PC-9 (cell line): ENCODE results near the gene SLC24A4.

Experiments used
- CTCF ChIP-seq: fragments of 200-600 bp; sonication (generic); conservative IDR thresholded peaks from 2 replicates; pipeline ENCODE4 v1.6.1; 2017; ENCODE audit warnings: mixed run types, antibody characterized with exemption, mild to moderate bottlenecking, moderate library complexity
- EZH2 ChIP-seq: fragments of 200-600 bp; sonication (generic); IDR thresholded peaks from 2 replicates; pipeline ENCODE4 v1.8.0; 2017; ENCODE audit warnings: antibody characterized with exemption, low read depth

GRCh38 chr14:92323011-92323915 is at the start of gene SLC24A4:
- TF ChIP-seq CTCF (no peak), EZH2 (no peak)
